ENCODE results near the gene TBC1D16. TPM values are rescaled to one million over a fixed set of nuclear protein-coding genes. Genes with fewer than 3 reads are reported as not detected.

TBC1D16 gene
- total RNA-seq, 1 donor from 2014 or later = 21.2 TPM

- H3K27me3 ChIP-seq = peaks cover 51% of the 10 kb centered on the region
- H3K79me2 ChIP-seq (ENCODE audit: low read depth) = no peaks in the 10 kb centered on the region
- no peaks in the 10 kb centered on the region for H3K9me3 Mint-ChIP-seq
- H3K9me3 ChIP-seq (ENCODE audit: low read depth) = no peaks in the 10 kb centered on the region
- H3K36me3 Mint-ChIP-seq = no peaks in the 10 kb centered on the region
- DNase-seq (ENCODE audit: low spot score) = no peak
- peaks cover 36% of the 10 kb centered on the region for H3K4me1 Mint-ChIP-seq
- H3K9ac ChIP-seq = no peak overlapping the region
- H3K4me2 ChIP-seq = no peak overlapping the region
- peaks cover 16% of the 10 kb centered on the region for H3K27me3 Mint-ChIP-seq (ENCODE audit: insufficient read depth, low read depth)
- no peaks in the 10 kb centered on the region for H3K36me3 ChIP-seq
- peaks cover 24% of the 10 kb centered on the region for H3F3A ChIP-seq (ENCODE audit: low read depth)
- peaks cover 4% of the 10 kb centered on the region for H4K20me1 ChIP-seq (ENCODE audit: low read depth)
- H3K4me3 Mint-ChIP-seq = no peak overlapping the region
- H3K4me3 ChIP-seq = no peak overlapping the region
- TF ChIP-seq CTCF (IDR thresholded peaks at IDR 0.05) (no peak), EZH2 (IDR thresholded peaks at IDR 0.05) (no peak), EZH2phosphoT487 (IDR thresholded peaks at IDR 0.05) (no peak)
- no peak overlapping the region for H3K27ac Mint-ChIP-seq
- H3K27ac ChIP-seq = no peak overlapping the region
- peaks cover 16% of the 10 kb centered on the region for H3K4me1 ChIP-seq
- H2AFZ ChIP-seq (replicated peaks) = no peak overlapping the region
Measured at GRCh38 chr17:79926605-79927135, 109.0 kb downstream of the TBC1D16 start.

GRCh38 chr17:79926142-79926604, 109.5 kb downstream of the TBC1D16 start:
- Histone ChIP-seq H3K4me2 (no peak overlapping the region), H2AFZ (replicated peaks) (no peak overlapping the region), H4K20me1 (ENCODE audit: low read depth) (peaks cover 4% of the 10 kb centered on the region), H3K27ac (no peak overlapping the region), H3K4me1 (peaks cover 11% of the 10 kb centered on the region), H3K9me3 (ENCODE audit: low read depth) (no peaks in the 10 kb centered on the region), H3K4me3 (no peak overlapping the region), H3K79me2 (ENCODE audit: low read depth) (no peaks in the 10 kb centered on the region), H3K9ac (no peak overlapping the region), H3F3A (ENCODE audit: low read depth) (peaks cover 19% of the 10 kb centered on the region), H3K27me3 (peaks cover 46% of the 10 kb centered on the region), H3K36me3 (no peaks in the 10 kb centered on the region)
- H3K27ac Mint-ChIP-seq = peak overlapping the region; percentile 81
- no peak for TF ChIP-seq EZH2 (IDR thresholded peaks at IDR 0.05)
- TF ChIP-seq EZH2phosphoT487 (IDR thresholded peaks at IDR 0.05) = no peak
- no peak for TF ChIP-seq CTCF (IDR thresholded peaks at IDR 0.05)
- no peak for DNase-seq (ENCODE audit: low spot score)
- H3K9me3 Mint-ChIP-seq = no peaks in the 10 kb centered on the region
- peaks cover 13% of the 10 kb centered on the region for H3K27me3 Mint-ChIP-seq (ENCODE audit: insufficient read depth, low read depth)
- H3K4me3 Mint-ChIP-seq = no peak overlapping the region
- peaks cover 35% of the 10 kb centered on the region for H3K4me1 Mint-ChIP-seq
- no peaks in the 10 kb centered on the region for H3K36me3 Mint-ChIP-seq

GRCh38 chr17:79925242-79925957, 110.3 kb downstream of the TBC1D16 start:
- H3K9me3 ChIP-seq (ENCODE audit: low read depth) = no peaks in the 10 kb centered on the region
- H4K20me1 ChIP-seq (ENCODE audit: low read depth) = peaks cover 4% of the 10 kb centered on the region
- no peaks in the 10 kb centered on the region for H3K36me3 ChIP-seq
- H3K4me2 ChIP-seq = no peak overlapping the region
- no peak overlapping the region for H3K27ac ChIP-seq
- H3F3A ChIP-seq (ENCODE audit: low read depth) = peaks cover 12% of the 10 kb centered on the region
- Mint-ChIP-seq H3K36me3 (no peaks in the 10 kb centered on the region), H3K27me3 (ENCODE audit: insufficient read depth, low read depth) (peaks cover 11% of the 10 kb centered on the region), H3K4me3 (no peak overlapping the region), H3K27ac (peak overlapping the region; percentile 81), H3K4me1 (peaks cover 33% of the 10 kb centered on the region), H3K9me3 (no peaks in the 10 kb centered on the region)
- no peak overlapping the region for H3K9ac ChIP-seq
- TF ChIP-seq EZH2phosphoT487 (IDR thresholded peaks at IDR 0.05) (no peak), CTCF (IDR thresholded peaks at IDR 0.05) (no peak), EZH2 (IDR thresholded peaks at IDR 0.05) (no peak)
- H3K4me3 ChIP-seq = no peak overlapping the region
- DNase-seq (ENCODE audit: low spot score) = peak; percentile 47
- peaks cover 3% of the 10 kb centered on the region for H3K4me1 ChIP-seq
- H3K79me2 ChIP-seq (ENCODE audit: low read depth) = no peaks in the 10 kb centered on the region
- H3K27me3 ChIP-seq = peaks cover 39% of the 10 kb centered on the region
- no peak overlapping the region for H2AFZ ChIP-seq (replicated peaks)
